HL-60 (cell line): ENCODE measurements around the gene MYOM1.

Experiments used
- GABPA ChIP-seq: IDR thresholded peaks from 2 replicates; pipeline ENCODE4 v1.6.1; 2012; ENCODE audit warnings: low read depth
- POLR2AphosphoS5 ChIP-seq: IDR thresholded peaks from 2 replicates; pipeline ENCODE4 v1.6.1; 2012; ENCODE audit warnings: low read depth
- TF ChIP-seq, protein P1 (sequence below): IDR thresholded peaks from 2 replicates; pipeline ENCODE4 v1.6.1; 2012; ENCODE audit warnings: low read depth; ENCODE audit not compliant: insufficient replicate concordance
- TF ChIP-seq, protein P2 (sequence below): IDR thresholded peaks from one replicate; pipeline ENCODE4 v1.5.1; 2011; ENCODE audit warnings: low read length, control low read depth, inconsistent platforms; ENCODE audit not compliant: insufficient read depth

DNA sequence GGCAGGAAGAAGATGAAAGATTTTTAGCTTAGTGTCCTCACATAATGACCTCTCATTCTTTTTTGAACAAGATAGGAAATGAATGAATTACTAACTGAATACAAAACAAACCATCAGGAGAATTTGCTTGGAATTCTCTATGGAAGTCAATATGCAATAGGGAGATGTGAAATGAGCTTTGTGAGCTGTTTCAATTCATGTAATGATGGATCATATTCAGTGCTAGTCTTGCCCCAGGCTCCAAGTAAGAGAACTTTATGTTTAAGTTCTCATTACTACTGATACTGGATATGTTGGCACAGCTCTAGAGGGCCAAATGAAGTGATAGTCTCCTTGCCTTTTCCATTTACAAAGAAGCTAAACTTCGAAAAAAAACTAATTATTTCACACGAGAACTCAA is 29.2 kb downstream of the MYOM1 start:
- TF ChIP-seq, protein P1, sequence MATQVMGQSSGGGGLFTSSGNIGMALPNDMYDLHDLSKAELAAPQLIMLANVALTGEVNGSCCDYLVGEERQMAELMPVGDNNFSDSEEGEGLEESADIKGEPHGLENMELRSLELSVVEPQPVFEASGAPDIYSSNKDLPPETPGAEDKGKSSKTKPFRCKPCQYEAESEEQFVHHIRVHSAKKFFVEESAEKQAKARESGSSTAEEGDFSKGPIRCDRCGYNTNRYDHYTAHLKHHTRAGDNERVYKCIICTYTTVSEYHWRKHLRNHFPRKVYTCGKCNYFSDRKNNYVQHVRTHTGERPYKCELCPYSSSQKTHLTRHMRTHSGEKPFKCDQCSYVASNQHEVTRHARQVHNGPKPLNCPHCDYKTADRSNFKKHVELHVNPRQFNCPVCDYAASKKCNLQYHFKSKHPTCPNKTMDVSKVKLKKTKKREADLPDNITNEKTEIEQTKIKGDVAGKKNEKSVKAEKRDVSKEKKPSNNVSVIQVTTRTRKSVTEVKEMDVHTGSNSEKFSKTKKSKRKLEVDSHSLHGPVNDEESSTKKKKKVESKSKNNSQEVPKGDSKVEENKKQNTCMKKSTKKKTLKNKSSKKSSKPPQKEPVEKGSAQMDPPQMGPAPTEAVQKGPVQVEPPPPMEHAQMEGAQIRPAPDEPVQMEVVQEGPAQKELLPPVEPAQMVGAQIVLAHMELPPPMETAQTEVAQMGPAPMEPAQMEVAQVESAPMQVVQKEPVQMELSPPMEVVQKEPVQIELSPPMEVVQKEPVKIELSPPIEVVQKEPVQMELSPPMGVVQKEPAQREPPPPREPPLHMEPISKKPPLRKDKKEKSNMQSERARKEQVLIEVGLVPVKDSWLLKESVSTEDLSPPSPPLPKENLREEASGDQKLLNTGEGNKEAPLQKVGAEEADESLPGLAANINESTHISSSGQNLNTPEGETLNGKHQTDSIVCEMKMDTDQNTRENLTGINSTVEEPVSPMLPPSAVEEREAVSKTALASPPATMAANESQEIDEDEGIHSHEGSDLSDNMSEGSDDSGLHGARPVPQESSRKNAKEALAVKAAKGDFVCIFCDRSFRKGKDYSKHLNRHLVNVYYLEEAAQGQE, result no peak
- TF ChIP-seq, protein P2, sequence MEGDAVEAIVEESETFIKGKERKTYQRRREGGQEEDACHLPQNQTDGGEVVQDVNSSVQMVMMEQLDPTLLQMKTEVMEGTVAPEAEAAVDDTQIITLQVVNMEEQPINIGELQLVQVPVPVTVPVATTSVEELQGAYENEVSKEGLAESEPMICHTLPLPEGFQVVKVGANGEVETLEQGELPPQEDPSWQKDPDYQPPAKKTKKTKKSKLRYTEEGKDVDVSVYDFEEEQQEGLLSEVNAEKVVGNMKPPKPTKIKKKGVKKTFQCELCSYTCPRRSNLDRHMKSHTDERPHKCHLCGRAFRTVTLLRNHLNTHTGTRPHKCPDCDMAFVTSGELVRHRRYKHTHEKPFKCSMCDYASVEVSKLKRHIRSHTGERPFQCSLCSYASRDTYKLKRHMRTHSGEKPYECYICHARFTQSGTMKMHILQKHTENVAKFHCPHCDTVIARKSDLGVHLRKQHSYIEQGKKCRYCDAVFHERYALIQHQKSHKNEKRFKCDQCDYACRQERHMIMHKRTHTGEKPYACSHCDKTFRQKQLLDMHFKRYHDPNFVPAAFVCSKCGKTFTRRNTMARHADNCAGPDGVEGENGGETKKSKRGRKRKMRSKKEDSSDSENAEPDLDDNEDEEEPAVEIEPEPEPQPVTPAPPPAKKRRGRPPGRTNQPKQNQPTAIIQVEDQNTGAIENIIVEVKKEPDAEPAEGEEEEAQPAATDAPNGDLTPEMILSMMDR, result no peak
- TF ChIP-seq POLR2AphosphoS5, result no peak
- TF ChIP-seq GABPA, result no peak
